Epithelial cell of esophagus (primary cell): ENCODE data around the gene MYO16.

Source experiments
- DNase-seq: peaks from one replicate; pipeline ENCODE4 v3.0.0; 2010; ENCODE audit warnings: low read depth
- H3K4me3 ChIP-seq: 2 replicates; pipeline ENCODE4 v1.5.1; 2011; ENCODE audit warnings: mild to moderate bottlenecking, low read length, control low read depth
- CTCF ChIP-seq: IDR thresholded peaks from 2 replicates; pipeline ENCODE4 v1.5.1; 2011; ENCODE audit warnings: low read depth, mild to moderate bottlenecking, low read length, control low read depth, inconsistent platforms; ENCODE audit not compliant: insufficient read depth; ENCODE audit errors: missing control alignments

MYO16 gene

GRCh38 chr13:108629181-108629752, at the start of gene MYO16:
TSS of gene MYO16 (plus strand) at chr13:108629611. CDS start at chr13:108629845, 234 bp downstream.
- DNase-seq = no peak
- no peak for TF ChIP-seq CTCF
- H3K4me3 ChIP-seq = no peak within 1 kb of the TSS

- no peak for DNase-seq
- TF ChIP-seq CTCF = no peak
- H3K4me3 ChIP-seq = no peak overlapping the region
Measured at GRCh38 chr13:108586826-108587225, 42.6 kb upstream of the MYO16 start.

- H3K4me3 ChIP-seq = no peak overlapping the region
- TF ChIP-seq CTCF = no peak
- no peak for DNase-seq
Measured at GRCh38 chr13:108588516-108588915, 40.9 kb upstream of the MYO16 start.

GRCh38 chr13:108594153-108594552, 35.3 kb upstream of the MYO16 start:
- no peak for DNase-seq
- no peak for TF ChIP-seq CTCF
- H3K4me3 ChIP-seq = no peak overlapping the region

- no peak for DNase-seq
- no peak overlapping the region for H3K4me3 ChIP-seq
- no peak for TF ChIP-seq CTCF
Measured at GRCh38 chr13:108595436-108596274, 33.8 kb upstream of the MYO16 start.

- peak; percentile 3 for DNase-seq
- no peak for TF ChIP-seq CTCF
- no peak overlapping the region for H3K4me3 ChIP-seq
Measured at GRCh38 chr13:108597943-108598342, 31.5 kb upstream of the MYO16 start.
